Rectal smooth muscle tissue (tissue), 1 donor: ENCODE measurements around the gene IL22RA2.
"Not testable (repeated sequence)": the region's sequence is repeated elsewhere in the genome, so short reads cannot be mapped to it uniquely, and the experiment has no call there.

Experiments
- H3K27ac ChIP-seq: one replicate; pipeline ENCODE4 v1.7.0; 2013; ENCODE audit warnings: low read depth, low read length, inconsistent platforms
- H3K27me3 ChIP-seq: one replicate; pipeline ENCODE4 v1.7.0; 2013; ENCODE audit warnings: low read length; ENCODE audit not compliant: control insufficient read depth, insufficient read depth
- H3K36me3 ChIP-seq: one replicate; pipeline ENCODE4 v1.7.0; 2013; ENCODE audit warnings: low read length; ENCODE audit not compliant: control insufficient read depth, insufficient read depth
- H3K4me1 ChIP-seq: one replicate; pipeline ENCODE4 v1.7.0; 2013; ENCODE audit warnings: low read length; ENCODE audit not compliant: control insufficient read depth, insufficient read depth
- H3K4me3 ChIP-seq: one replicate; pipeline ENCODE4 v1.7.0; 2013; ENCODE audit warnings: low read length
- H3K9ac ChIP-seq: one replicate; pipeline ENCODE4 v1.7.0; 2013; ENCODE audit warnings: low read length

IL22RA2 gene

GRCh38 chr6:137173501-137173900 is at the start of gene IL22RA2:
IL22RA2 (minus strand) TSS chr6:137173644; CDS start chr6:137161749, 11,895 bp downstream.
- Histone ChIP-seq H3K4me1 (no peaks in the 10 kb centered on the region), H3K27me3 (no peaks in the 10 kb centered on the region), H3K36me3 (no peaks in the 10 kb centered on the region), H3K4me3 (no peak within 1 kb of the TSS), H3K27ac (no peak within 1 kb of the TSS), H3K9ac (no peak within 1 kb of the TSS)

DNA sequence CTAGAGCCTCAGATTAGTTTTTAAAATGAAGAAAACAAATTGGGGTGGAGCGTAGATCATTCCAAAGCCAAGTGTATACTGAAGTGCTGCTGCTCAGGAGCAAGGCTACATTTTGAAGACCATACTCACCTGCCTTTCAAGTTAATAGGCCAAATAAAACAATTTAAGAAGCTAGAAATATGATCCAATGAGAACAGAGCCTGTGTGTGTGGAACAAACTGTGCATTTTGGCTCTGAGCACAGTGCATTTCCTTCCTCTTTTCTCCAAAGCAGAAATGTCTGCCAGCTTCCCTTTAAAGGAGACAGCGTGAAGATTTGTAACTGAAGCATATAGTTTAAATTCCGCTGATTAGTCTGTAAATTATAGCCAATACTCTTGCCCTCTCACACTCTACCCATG is 48.9 kb upstream of the IL22RA2 start:
- Histone ChIP-seq H3K27me3 (no peaks in the 10 kb centered on the region), H3K4me3 (no peak overlapping the region), H3K4me1 (peaks cover 8% of the 10 kb centered on the region), H3K36me3 (no peaks in the 10 kb centered on the region), H3K27ac (no peak overlapping the region), H3K9ac (no peak overlapping the region)

- H3K4me1 ChIP-seq: peaks cover 8% of the 10 kb centered on the region
- H3K4me3 ChIP-seq: peak overlapping the region; percentile 76
- no peaks in the 10 kb centered on the region for H3K27me3 ChIP-seq
- H3K36me3 ChIP-seq: no peaks in the 10 kb centered on the region
- H3K9ac ChIP-seq: no peak overlapping the region
- H3K27ac ChIP-seq: peak overlapping the region; percentile 98
Measured at GRCh38 chr6:137219664-137220252, 46.3 kb upstream of the IL22RA2 start.

GRCh38 chr6:137218917-137219663 is 45.6 kb upstream of the IL22RA2 start, which contains the start of gene IFNGR1:
IFNGR1 (minus strand) TSS chr6:137219385; CDS start chr6:137219327, 58 bp downstream.
- peak within 1 kb of the TSS; percentile 98 for H3K27ac ChIP-seq
- H3K27me3 ChIP-seq: no peaks in the 10 kb centered on the region
- peak within 1 kb of the TSS; percentile 97 for H3K4me3 ChIP-seq
- no peaks in the 10 kb centered on the region for H3K36me3 ChIP-seq
- H3K9ac ChIP-seq: peak within 1 kb of the TSS; percentile 99
- peaks cover 8% of the 10 kb centered on the region for H3K4me1 ChIP-seq

GRCh38 chr6:137218473-137218916 is 45.1 kb upstream of the IL22RA2 start:
- H3K36me3 ChIP-seq: no peaks in the 10 kb centered on the region
- no peaks in the 10 kb centered on the region for H3K27me3 ChIP-seq
- peak overlapping the region; percentile 99 for H3K9ac ChIP-seq
- H3K4me1 ChIP-seq: peaks cover 11% of the 10 kb centered on the region
- peak overlapping the region; percentile 98 for H3K27ac ChIP-seq
- H3K4me3 ChIP-seq: peak overlapping the region; percentile 97

- Histone ChIP-seq H3K4me1 (peaks cover 14% of the 10 kb centered on the region), H3K9ac (peak overlapping the region; percentile 99), H3K4me3 (peak overlapping the region; percentile 97), H3K36me3 (no peaks in the 10 kb centered on the region), H3K27me3 (no peaks in the 10 kb centered on the region), H3K27ac (peak overlapping the region; percentile 98)
Measured at GRCh38 chr6:137217801-137218472, 44.5 kb upstream of the IL22RA2 start.

GRCh38 chr6:137216875-137217553 is 43.6 kb upstream of the IL22RA2 start:
- Histone ChIP-seq H3K4me3 (peak overlapping the region; percentile 97), H3K9ac (no peak overlapping the region), H3K36me3 (no peaks in the 10 kb centered on the region), H3K27me3 (no peaks in the 10 kb centered on the region), H3K4me1 (peaks cover 14% of the 10 kb centered on the region), H3K27ac (no peak overlapping the region)

- no peak overlapping the region for H3K27ac ChIP-seq
- peaks cover 14% of the 10 kb centered on the region for H3K4me1 ChIP-seq
- no peaks in the 10 kb centered on the region for H3K27me3 ChIP-seq
- no peaks in the 10 kb centered on the region for H3K36me3 ChIP-seq
- H3K4me3 ChIP-seq: peak overlapping the region; percentile 14
- H3K9ac ChIP-seq: no peak overlapping the region
Measured at GRCh38 chr6:137216106-137216505, 42.7 kb upstream of the IL22RA2 start.

GRCh38 chr6:137215630-137216029 is 42.2 kb upstream of the IL22RA2 start:
- H3K9ac ChIP-seq, H3K27ac ChIP-seq, H3K36me3 ChIP-seq, H3K27me3 ChIP-seq, H3K4me3 ChIP-seq: not testable (repeated sequence)
- peaks cover 16% of the 10 kb centered on the region for H3K4me1 ChIP-seq

DNA sequence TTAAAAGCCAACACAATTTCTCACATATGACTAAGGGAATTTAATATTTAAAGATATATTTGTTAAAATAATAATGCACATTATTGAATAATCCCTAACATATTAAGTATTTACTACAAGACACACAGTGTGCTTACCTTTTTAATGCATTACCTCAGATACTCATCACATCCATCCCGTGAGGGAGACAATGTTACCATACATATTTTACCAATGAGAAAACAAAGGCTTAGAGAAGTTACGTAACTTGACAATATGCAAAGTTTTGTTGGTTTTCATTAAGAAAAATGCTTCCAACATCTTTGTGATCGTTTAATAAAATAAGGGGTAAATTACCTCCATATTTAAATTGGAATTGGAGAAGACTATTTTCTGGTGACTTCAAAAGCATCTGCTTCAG is 41.5 kb upstream of the IL22RA2 start:
- Histone ChIP-seq H3K9ac (no peak overlapping the region), H3K4me1 (peaks cover 14% of the 10 kb centered on the region), H3K36me3 (no peaks in the 10 kb centered on the region), H3K4me3 (no peak overlapping the region), H3K27ac (no peak overlapping the region), H3K27me3 (no peaks in the 10 kb centered on the region)

DNA sequence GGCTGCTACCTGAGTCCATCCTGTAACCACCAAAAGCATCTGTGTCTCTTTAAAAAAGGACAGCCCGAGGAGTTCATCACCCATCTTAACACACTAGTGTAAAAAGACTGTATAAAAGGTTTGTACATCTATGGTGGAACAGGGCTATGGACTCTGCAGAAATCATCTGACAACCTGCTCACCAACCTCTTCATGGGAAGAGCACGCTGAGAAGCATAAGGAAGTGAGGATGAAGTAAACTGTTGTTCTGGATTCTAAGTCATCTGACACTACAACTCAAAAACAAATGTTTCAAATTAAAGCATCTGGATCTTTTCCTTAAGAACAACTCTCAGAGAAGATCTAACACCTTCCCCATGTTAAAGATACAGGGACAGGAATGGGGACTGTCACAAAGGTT is 40.4 kb upstream of the IL22RA2 start:
- Histone ChIP-seq H3K4me1 (peaks cover 10% of the 10 kb centered on the region), H3K27me3 (no peaks in the 10 kb centered on the region), H3K27ac (no peak overlapping the region), H3K36me3 (no peaks in the 10 kb centered on the region), H3K9ac (no peak overlapping the region), H3K4me3 (no peak overlapping the region)

GRCh38 chr6:137213331-137213740 is 39.9 kb upstream of the IL22RA2 start:
- no peak overlapping the region for H3K4me3 ChIP-seq
- no peak overlapping the region for H3K27ac ChIP-seq
- H3K27me3 ChIP-seq: no peaks in the 10 kb centered on the region
- no peak overlapping the region for H3K9ac ChIP-seq
- peaks cover 10% of the 10 kb centered on the region for H3K4me1 ChIP-seq
- no peaks in the 10 kb centered on the region for H3K36me3 ChIP-seq
